Esophagus squamous epithelium (tissue), 5 donors: ENCODE data around the gene ZBED4. TPM values are rescaled to one million over a fixed set of nuclear protein-coding genes. Genes with fewer than 3 reads are reported as not detected.
A peak's percentile ranks its signal among the peaks of the same experiment; 100 is the strongest.

Source experiments
- DNase-seq: peaks from one replicate; lab custom pipeline; 2025; lab: John Stamatoyannopoulos, UW
- H3K27ac ChIP-seq, 4 donors: fragments of 200-600 bp; sonication (generic); one replicate each; pipeline ENCODE4 v1.5.1; 2016 to 2019; ENCODE audit warnings: mild to moderate bottlenecking in 1 of 4
- H3K27me3 ChIP-seq, 4 donors: fragments of 200-600 bp; sonication (generic); 1 replicate in 3 of 4; 2 replicates in 1 of 4; pipeline versions ENCODE4 v1.5.1 to v1.6.0; 2017 to 2021; ENCODE audit warnings: antibody characterized with exemption in 1 of 4
- H3K36me3 ChIP-seq, 3 donors: fragments of 200-600 bp; sonication (generic); one replicate each; pipeline ENCODE4 v1.5.1; 2016 to 2019
- H3K4me1 ChIP-seq, 3 donors: fragments of 200-600 bp; sonication (generic); one replicate each; pipeline ENCODE4 v1.5.1; 2017 to 2019
- H3K4me3 ChIP-seq, 4 donors: fragments of 200-600 bp; sonication (generic); 1 replicate in 3 of 4; 2 replicates in 1 of 4; pipeline ENCODE4 v1.5.1; 2016 to 2019; ENCODE audit warnings: mild to moderate bottlenecking in 2 of 4, moderate library complexity in 1 of 4
- H3K9me3 ChIP-seq, 3 donors: fragments of 200-600 bp; sonication (generic); one replicate each; pipeline ENCODE4 v1.5.1; 2016 to 2019
- POLR2A ChIP-seq, 4 donors: fragments of 450-650 bp; IDR thresholded peaks; one replicate each; pipeline ENCODE4 v1.6.1; 2017; ENCODE audit warnings: antibody characterized with exemption in 4 of 4, mild to moderate bottlenecking in 4 of 4, moderate library complexity in 3 of 4
- WGBS, 2 donors: methylation state at CpG; one replicate each; pipeline ENCODE4 v1.1.5; 2018; 5-methylcytosine and 5-hydroxymethylcytosine counted together
- intact Hi-C: fragments of 100-400 bp; cut with DNase I; formaldehyde crosslinking; loops from one replicate; pipeline ENCODE4 v1.15.0; 2022
- total RNA-seq, 4 donors: library from RNA; depleted of rRNA; stranded (reverse); fragments of >200 nt; gene quantifications; one replicate each; pipeline ENCODE4 v1.1.0, GENCODE V29; 2016
- TF ChIP-seq, protein P1 (sequence below), 6 experiments: fragments of 450-650 bp in 4 of 6; fragments of 200-600 bp in 2 of 6; sonication (generic) in 2 of 6; IDR thresholded peaks; one replicate each; pipeline ENCODE4 v1.5.1; 2016 to 2019; ENCODE audit warnings: antibody characterized with exemption in 6 of 6, mild to moderate bottlenecking in 4 of 6, moderate library complexity in 4 of 6
- donor health status: DM: yes; HTN: yes; CAD: no.

Gene ZBED4, protein sequence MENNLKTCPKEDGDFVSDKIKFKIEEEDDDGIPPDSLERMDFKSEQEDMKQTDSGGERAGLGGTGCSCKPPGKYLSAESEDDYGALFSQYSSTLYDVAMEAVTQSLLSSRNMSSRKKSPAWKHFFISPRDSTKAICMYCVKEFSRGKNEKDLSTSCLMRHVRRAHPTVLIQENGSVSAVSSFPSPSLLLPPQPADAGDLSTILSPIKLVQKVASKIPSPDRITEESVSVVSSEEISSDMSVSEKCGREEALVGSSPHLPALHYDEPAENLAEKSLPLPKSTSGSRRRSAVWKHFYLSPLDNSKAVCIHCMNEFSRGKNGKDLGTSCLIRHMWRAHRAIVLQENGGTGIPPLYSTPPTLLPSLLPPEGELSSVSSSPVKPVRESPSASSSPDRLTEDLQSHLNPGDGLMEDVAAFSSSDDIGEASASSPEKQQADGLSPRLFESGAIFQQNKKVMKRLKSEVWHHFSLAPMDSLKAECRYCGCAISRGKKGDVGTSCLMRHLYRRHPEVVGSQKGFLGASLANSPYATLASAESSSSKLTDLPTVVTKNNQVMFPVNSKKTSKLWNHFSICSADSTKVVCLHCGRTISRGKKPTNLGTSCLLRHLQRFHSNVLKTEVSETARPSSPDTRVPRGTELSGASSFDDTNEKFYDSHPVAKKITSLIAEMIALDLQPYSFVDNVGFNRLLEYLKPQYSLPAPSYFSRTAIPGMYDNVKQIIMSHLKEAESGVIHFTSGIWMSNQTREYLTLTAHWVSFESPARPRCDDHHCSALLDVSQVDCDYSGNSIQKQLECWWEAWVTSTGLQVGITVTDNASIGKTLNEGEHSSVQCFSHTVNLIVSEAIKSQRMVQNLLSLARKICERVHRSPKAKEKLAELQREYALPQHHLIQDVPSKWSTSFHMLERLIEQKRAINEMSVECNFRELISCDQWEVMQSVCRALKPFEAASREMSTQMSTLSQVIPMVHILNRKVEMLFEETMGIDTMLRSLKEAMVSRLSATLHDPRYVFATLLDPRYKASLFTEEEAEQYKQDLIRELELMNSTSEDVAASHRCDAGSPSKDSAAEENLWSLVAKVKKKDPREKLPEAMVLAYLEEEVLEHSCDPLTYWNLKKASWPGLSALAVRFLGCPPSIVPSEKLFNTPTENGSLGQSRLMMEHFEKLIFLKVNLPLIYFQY
- 10 to 100 TPM in 3 of 4 donors, 1 to 10 TPM in 1; 9.6 to 14.1 (median 13.7) TPM for total RNA-seq

DNA sequence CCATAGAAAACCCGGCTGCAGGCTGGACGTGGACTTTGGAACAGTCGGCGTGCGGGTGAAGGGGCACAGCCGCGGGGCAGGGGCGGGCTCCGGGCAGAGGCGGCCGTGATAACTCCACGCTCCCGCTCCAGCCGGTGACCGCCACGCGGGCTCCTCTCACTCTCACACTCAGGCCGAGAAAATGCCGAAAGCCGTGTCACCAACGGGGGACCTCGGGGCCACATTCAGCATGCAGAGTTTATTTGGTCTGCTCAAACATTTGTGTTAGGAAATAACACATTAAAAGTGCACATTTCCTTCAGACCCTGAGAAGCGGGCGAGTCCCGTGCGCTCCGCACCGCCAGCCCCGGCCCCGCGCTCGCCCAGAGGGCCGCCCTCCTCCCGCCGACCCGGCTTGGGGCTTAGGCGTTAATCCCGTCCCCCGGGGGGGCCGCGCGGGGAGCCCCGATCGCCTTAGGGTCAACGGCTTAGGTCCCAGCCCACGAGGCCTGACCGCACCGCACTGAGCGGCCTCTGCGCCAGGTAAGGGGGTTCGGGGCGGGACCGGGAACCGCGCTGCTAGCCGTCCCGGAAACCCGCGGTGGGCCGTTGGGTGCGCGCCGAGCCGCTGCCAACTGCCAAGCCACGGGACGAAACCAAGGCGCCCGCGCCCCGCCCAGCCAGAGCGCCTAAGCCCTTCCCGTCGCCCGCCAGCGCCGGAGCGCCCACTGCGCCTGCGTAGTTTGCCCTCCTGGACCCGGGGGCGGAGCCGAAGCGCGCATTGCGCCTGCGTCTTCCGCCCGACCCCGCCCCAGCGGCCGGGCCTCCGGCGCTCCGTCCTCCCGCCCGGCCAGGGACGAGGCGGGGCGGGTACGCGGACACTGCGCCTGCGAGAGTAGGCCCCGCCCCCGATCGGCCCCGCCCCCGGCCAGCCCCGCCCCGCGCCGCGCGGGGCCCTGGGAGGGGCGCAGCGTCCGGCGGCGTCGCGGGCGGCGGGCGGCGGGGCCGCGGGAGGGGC, at the start of gene ZBED4:
Gene ZBED4, plus strand, starts transcription at position 947 of the 997 bp plus-strand sequence. CDS start 29,819 bp downstream, outside the sequence.
- 0 to 7% methylated on average over 5 to 14 of the region's 127 CpGs for WGBS, 2 donors
- TF ChIP-seq, protein P1, sequence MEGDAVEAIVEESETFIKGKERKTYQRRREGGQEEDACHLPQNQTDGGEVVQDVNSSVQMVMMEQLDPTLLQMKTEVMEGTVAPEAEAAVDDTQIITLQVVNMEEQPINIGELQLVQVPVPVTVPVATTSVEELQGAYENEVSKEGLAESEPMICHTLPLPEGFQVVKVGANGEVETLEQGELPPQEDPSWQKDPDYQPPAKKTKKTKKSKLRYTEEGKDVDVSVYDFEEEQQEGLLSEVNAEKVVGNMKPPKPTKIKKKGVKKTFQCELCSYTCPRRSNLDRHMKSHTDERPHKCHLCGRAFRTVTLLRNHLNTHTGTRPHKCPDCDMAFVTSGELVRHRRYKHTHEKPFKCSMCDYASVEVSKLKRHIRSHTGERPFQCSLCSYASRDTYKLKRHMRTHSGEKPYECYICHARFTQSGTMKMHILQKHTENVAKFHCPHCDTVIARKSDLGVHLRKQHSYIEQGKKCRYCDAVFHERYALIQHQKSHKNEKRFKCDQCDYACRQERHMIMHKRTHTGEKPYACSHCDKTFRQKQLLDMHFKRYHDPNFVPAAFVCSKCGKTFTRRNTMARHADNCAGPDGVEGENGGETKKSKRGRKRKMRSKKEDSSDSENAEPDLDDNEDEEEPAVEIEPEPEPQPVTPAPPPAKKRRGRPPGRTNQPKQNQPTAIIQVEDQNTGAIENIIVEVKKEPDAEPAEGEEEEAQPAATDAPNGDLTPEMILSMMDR (IDR thresholded peaks at IDR 0.05), result no peak
- peak in 2 of 4 donors; percentile 72 to 89 for TF ChIP-seq POLR2A (IDR thresholded peaks at IDR 0.05)
- intact Hi-C loops, result no loop called here

DNA sequence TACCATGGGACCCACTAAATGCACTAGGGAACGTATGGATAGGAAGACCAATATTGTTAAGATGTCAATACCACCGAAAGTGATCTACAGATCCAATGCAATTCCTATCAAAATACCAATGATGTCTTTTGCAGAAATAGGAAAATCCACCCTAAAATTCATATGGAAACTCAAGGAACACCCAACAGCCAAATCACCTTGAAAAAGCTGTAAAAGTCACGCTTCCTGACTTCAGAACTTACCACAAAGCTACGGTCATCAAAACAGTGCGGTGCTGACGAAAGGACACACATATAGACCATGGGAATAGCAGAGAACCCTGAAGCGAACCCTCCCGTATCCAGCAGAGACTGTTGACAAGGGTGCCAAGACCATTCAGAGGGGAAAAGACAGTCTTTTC, 46.5 kb upstream of the ZBED4 start:
- Histone ChIP-seq H3K4me1 (peaks cover 3 to 58% (median 11%) of the 10 kb centered on the region in 3 donors), H3K27ac (no peak overlapping the region), H3K4me3 (no peak overlapping the region), H3K36me3 (peaks cover 11 to 48% (median 14%) of the 10 kb centered on the region in 3 donors), H3K9me3 (no peaks in the 10 kb centered on the region), H3K27me3 (no peaks in the 10 kb centered on the region)
- TF ChIP-seq, protein P1 (IDR thresholded peaks at IDR 0.05), result no peak
- TF ChIP-seq POLR2A (IDR thresholded peaks at IDR 0.05), result no peak
- intact Hi-C loops, result no loop called here
- WGBS, 2 donors, result 93 to 95% methylated on average over 8 of the region's 8 CpGs
- DNase-seq, result no peak

More for the DNA sequence above, at the start of gene ZBED4:
- H3K27me3 ChIP-seq, result peaks cover 14 to 32% (median 18%) of the 10 kb centered on the region in 4 donors
- H3K27ac ChIP-seq, result peak within 1 kb of the TSS; percentile 90 to 98 (median 96)
- peak within 1 kb of the TSS; percentile 65 to 92 (median 86) for H3K4me3 ChIP-seq
- peaks cover 0 to 8% (median 0%) of the 10 kb centered on the region in 3 donors for H3K36me3 ChIP-seq
- H3K9me3 ChIP-seq, result no peaks in the 10 kb centered on the region
- peaks cover 36 to 50% (median 40%) of the 10 kb centered on the region in 3 donors for H3K4me1 ChIP-seq
- peak; percentile 63 for DNase-seq

DNA sequence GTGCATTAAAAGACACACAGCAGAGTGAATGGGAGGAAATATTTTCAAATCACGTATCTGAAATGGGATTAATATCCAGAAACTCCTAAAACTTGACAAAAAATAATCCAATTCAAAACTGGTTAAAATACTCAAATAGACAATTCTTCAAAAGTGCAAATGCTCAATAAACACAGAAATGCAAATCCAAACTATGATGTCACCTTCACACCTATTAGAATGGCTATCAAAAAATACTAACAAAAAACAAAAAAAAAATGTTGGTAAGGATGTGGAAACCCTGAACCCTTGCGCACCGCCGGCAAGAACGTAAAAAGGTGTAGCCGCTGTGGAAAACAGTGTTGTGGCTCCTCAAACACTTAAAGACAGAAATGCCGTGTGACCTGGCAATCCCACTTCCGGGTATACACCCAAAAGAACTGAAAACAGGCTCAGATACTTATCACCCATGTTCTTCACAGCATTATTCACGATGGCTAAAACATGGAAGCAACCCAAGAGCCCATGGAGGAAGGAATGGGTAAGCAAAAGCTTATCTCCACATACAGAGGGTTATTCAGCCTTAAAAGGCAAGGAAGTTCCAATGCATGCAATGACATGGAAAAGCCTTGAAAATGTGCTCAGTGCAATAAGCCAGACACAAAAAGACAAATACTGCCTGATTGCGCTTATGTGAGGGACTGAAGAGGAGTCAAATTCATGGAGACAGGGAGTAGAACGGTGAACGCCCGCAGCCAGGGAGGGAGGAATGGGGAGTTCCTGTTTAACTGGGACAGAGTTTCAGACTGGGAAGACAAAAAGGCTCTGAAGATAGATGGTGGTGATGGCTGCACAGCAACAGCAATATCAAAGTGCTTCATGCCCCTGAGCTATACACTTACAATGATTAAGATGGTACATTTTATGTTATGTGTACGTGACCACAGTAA, 45.6 kb upstream of the ZBED4 start:
- intact Hi-C loops, result no loop called here
- no peaks in the 10 kb centered on the region for H3K9me3 ChIP-seq
- H3K27me3 ChIP-seq, result no peaks in the 10 kb centered on the region
- 74 to 84% methylated on average over 14 of the region's 14 CpGs for whole genome bisulfite sequencing, 2 donors
- TF ChIP-seq, protein P1 (IDR thresholded peaks at IDR 0.05), result no peak
- no peak for TF ChIP-seq POLR2A (IDR thresholded peaks at IDR 0.05)
- H3K4me3 ChIP-seq, result no peak overlapping the region
- peaks cover 3 to 68% (median 11%) of the 10 kb centered on the region in 3 donors for H3K4me1 ChIP-seq
- DNase-seq, result no peak
- peaks cover 8 to 43% (median 10%) of the 10 kb centered on the region in 3 donors for H3K36me3 ChIP-seq
- H3K27ac ChIP-seq, result no peak overlapping the region
